T47D (cell line): ENCODE measurements around the gene HOXB5.
A peak's percentile ranks its signal among the peaks of the same experiment; 100 is the strongest.

ENCODE experiments used
- DNase-seq, 2 experiments: peaks; one replicate each; pipeline versions ENCODE4 v3.0.0 to v3.0.0-alpha.2; 2011 to 2012; ENCODE audit warnings: low read depth in 1 of 2, low spot score in 1 of 2
- JUND ChIP-seq: IDR thresholded peaks from 2 replicates; pipeline ENCODE4 v1.6.1; 2012; ENCODE audit warnings: low read depth
- in situ Hi-C: cut with HindIII; loops from 2 replicates; pipeline ENCODE4 v1.10.0; 2016; ENCODE audit warnings: low sequenced_read_pairs, low pct_unique_long_range_greater_than_20kb

Gene HOXB5

DNA sequence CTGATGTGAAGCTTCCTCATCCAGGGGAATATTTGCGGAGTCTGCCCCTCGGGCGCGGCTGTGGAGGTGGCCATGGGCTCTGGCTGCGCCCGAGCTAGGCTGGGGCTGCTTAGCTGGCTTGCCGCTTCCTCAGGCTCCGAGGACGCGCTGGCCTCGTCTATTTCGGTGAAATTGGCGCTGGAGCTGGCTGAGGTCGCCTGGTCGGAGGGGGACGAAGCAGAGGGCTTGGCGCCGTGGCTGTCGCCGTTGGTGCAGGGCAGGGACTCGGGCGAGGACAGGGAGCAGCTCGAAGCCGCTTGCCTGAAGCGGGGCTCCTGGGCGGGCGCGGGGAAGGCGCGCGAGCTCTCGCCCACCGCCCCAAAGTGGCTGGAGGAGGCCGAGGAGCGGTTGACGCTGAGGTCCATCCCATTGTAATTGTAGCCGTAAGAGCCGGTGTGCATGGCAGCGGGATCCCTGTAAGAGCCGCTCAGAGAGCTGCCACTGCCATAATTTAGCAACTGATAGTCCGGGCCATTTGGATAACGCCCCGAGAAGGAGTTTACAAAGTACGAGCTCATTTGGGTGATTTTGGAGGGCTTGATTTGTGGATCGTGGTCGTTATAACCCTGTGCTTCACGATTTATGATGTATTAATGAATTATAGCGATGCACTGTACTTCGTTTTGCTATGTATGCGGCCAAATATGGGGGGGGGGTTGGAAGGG, at the start of gene HOXB5:
HOXB5 (minus strand) TSS at position 654 of the 704 bp plus-strand sequence; CDS start at position 557, 97 bp downstream.
- peak in 1 of 2 experiments; percentile 47 for DNase-seq
- in situ Hi-C loops: no loop called here
- TF ChIP-seq JUND: no peak

DNA sequence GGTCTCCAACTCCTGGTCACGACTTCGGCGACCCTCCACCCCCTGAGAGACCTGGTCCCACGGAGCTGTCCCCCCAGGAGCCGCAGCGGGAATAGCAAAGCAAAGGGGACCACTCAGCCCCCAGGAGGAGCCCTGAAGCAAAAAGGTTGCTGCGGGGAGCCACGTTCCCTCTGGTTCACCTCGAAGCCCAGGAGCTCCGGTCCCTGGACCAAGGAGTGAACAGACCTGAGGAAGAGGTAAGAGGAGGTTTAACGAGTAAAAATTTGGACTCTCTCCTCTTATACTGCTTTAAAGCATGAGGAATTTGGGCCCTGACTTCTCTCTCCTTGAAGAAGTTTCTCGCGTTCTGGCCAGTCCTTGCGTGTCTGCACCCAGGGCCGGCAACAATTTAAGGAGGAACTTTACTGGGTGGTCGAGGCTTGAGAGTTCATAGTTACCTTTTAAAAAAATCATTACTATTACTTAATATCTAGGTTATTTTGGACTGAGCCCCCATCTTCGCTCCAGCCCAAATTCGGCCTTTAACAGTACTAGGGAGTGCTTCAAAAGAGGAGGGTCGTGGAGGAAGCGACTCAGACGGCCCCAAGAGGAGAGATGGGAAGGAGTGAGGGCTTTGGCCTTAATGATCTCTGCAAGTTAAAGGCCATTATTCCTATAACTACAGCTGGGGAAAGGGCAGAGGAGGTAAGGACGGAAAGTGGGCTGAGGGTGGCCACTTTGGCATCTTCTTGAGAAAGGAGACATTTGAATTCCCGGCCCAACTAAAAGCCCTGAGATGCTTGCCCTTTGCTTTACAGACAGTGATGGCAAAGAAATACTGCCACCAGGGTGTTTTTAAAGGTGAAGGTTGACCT, 49.5 kb upstream of the HOXB5 start:
- DNase-seq: peak in 1 of 2 experiments; percentile 7
- TF ChIP-seq JUND: no peak
- in situ Hi-C loops: no loop called here

GRCh38 chr17:48642059-48642842, 48.7 kb upstream of the HOXB5 start:
- in situ Hi-C loops: no loop called here
- no peak for TF ChIP-seq JUND
- peak in 1 of 2 experiments; percentile 4 for DNase-seq

- no peak for DNase-seq
- no peak for TF ChIP-seq JUND
- in situ Hi-C loops: no loop called here
Observed at GRCh38 chr17:48641541-48642058, 48.0 kb upstream of the HOXB5 start.

DNA sequence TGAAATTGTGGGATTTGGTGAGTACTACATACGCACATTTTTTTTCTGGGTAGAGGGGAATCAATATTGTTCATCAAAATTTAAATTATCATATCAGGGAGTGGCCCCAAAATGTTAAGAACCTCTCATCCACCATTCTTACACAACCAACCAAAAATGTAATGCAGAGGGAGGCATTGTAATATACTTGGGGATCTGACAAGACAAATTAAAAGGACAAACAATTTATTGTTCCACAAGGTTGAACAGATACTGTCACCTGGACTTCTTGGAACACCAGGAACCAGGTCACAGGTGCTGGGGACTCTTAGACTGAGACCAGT, 47.2 kb upstream of the HOXB5 start:
- no peak for TF ChIP-seq JUND
- DNase-seq: no peak
- in situ Hi-C loops: no loop called here

- no peak for TF ChIP-seq JUND
- DNase-seq: no peak
- in situ Hi-C loops: no loop called here
Observed at GRCh38 chr17:48639982-48640857, 46.6 kb upstream of the HOXB5 start.

- in situ Hi-C loops: no loop called here
Observed at GRCh38 chr17:48639136-48639535, 45.6 kb upstream of the HOXB5 start.

GRCh38 chr17:48637323-48638260, 44.0 kb upstream of the HOXB5 start:
- TF ChIP-seq JUND: no peak
- no peak for DNase-seq
- in situ Hi-C loops: no loop called here

More at GRCh38 chr17:48639136-48639535, 45.6 kb upstream of the HOXB5 start:
- no peak for TF ChIP-seq JUND
- DNase-seq: peak in 1 of 2 experiments; percentile 87

GRCh38 chr17:48636177-48637018, 42.8 kb upstream of the HOXB5 start:
- TF ChIP-seq JUND: no peak
- in situ Hi-C loops: no loop called here
- peak; percentile 81 to 86 for DNase-seq
